ENCODE measurements around the gene DSEL.

DSEL gene

GRCh38 chr18:67549946-67550345 lies 33.4 kb upstream of the DSEL start:
- no peak for TF ChIP-seq EZH2 (IDR thresholded peaks at IDR 0.05; ENCODE audit: borderline replicate concordance, low read depth, low read length, severe bottlenecking)
- TF ChIP-seq CTCF (IDR thresholded peaks at IDR 0.05; ENCODE audit: borderline replicate concordance, extremely low read depth, low read length, poor library complexity, severe bottlenecking) = no peak
- no peak overlapping the region for H3K27ac ChIP-seq (ENCODE audit: low read length)
- no peak overlapping the region for H2AFZ ChIP-seq (ENCODE audit: low read depth, low read length)
- H3K4me2 ChIP-seq (ENCODE audit: insufficient read depth, low read length) = no peak overlapping the region
- H3K36me3 ChIP-seq (ENCODE audit: insufficient read depth, low read length) = no peaks in the 10 kb centered on the region
- H3K9me3 ChIP-seq (ENCODE audit: insufficient read depth, low read length, severe bottlenecking) = no peaks in the 10 kb centered on the region
- no peaks in the 10 kb centered on the region for H4K20me1 ChIP-seq (ENCODE audit: insufficient read depth, low read length)
- ATAC-seq (ENCODE audit: insufficient read depth, low read depth) (no peak), DNase-seq (no peak)
- no peaks in the 10 kb centered on the region for H3K4me1 ChIP-seq (ENCODE audit: insufficient read depth, low read length)
- H3K9ac ChIP-seq (ENCODE audit: low read depth, low read length) = no peak overlapping the region
- no peaks in the 10 kb centered on the region for H3K27me3 ChIP-seq (ENCODE audit: insufficient read depth, low read length, poor library complexity)
- no peak overlapping the region for H3K4me3 ChIP-seq (ENCODE audit: low read depth in 1 of 2, low read length in 2 of 2)
- H3K79me2 ChIP-seq (ENCODE audit: insufficient read depth, low read length) = no peaks in the 10 kb centered on the region

- H3K27me3 ChIP-seq (ENCODE audit: insufficient read depth, low read length, poor library complexity) = no peaks in the 10 kb centered on the region
- H3K9me3 ChIP-seq (ENCODE audit: insufficient read depth, low read length, severe bottlenecking) = no peaks in the 10 kb centered on the region
- H3K27ac ChIP-seq (ENCODE audit: low read length) = no peak overlapping the region
- H3K36me3 ChIP-seq (ENCODE audit: insufficient read depth, low read length) = no peaks in the 10 kb centered on the region
- ATAC-seq (ENCODE audit: insufficient read depth, low read depth) (no peak), DNase-seq (no peak)
- H3K4me2 ChIP-seq (ENCODE audit: insufficient read depth, low read length) = no peak overlapping the region
- H2AFZ ChIP-seq (ENCODE audit: low read depth, low read length) = no peak overlapping the region
- H3K79me2 ChIP-seq (ENCODE audit: insufficient read depth, low read length) = no peaks in the 10 kb centered on the region
- TF ChIP-seq CTCF (IDR thresholded peaks at IDR 0.05; ENCODE audit: borderline replicate concordance, extremely low read depth, low read length, poor library complexity, severe bottlenecking) (no peak), EZH2 (IDR thresholded peaks at IDR 0.05; ENCODE audit: borderline replicate concordance, low read depth, low read length, severe bottlenecking) (no peak)
- no peaks in the 10 kb centered on the region for H3K4me1 ChIP-seq (ENCODE audit: insufficient read depth, low read length)
- no peak overlapping the region for H3K4me3 ChIP-seq (ENCODE audit: low read depth in 1 of 2, low read length in 2 of 2)
- no peak overlapping the region for H3K9ac ChIP-seq (ENCODE audit: low read depth, low read length)
- no peaks in the 10 kb centered on the region for H4K20me1 ChIP-seq (ENCODE audit: insufficient read depth, low read length)
Observed at GRCh38 chr18:67545681-67546080, 29.2 kb upstream of the DSEL start.

DNA sequence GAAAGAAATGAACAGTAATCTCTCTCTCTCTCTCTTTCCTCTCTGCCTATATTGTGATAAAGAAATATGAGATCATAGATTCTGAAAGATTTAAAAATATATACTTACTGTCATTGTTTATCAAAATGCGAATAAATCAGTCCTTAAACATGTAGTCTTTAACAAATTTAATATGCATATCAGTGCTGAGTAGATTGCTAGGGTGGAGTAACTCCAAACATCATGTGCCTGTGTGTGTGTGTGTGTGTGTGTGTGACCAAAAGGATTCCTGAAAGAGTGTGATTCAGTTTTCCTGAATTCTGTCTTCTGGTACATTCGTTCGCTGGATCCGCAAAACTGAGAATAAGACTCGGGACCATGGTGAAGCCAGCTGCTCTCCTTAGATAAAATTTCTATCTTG lies 24.0 kb upstream of the DSEL start:
- Histone ChIP-seq H4K20me1 (ENCODE audit: insufficient read depth, low read length) (no peaks in the 10 kb centered on the region), H3K27me3 (ENCODE audit: insufficient read depth, low read length, poor library complexity) (no peaks in the 10 kb centered on the region), H2AFZ (ENCODE audit: low read depth, low read length) (no peak overlapping the region), H3K9me3 (ENCODE audit: insufficient read depth, low read length, severe bottlenecking) (no peaks in the 10 kb centered on the region), H3K27ac (ENCODE audit: low read length) (no peak overlapping the region), H3K79me2 (ENCODE audit: insufficient read depth, low read length) (no peaks in the 10 kb centered on the region), H3K4me2 (ENCODE audit: insufficient read depth, low read length) (no peak overlapping the region), H3K36me3 (ENCODE audit: insufficient read depth, low read length) (no peaks in the 10 kb centered on the region), H3K4me1 (ENCODE audit: insufficient read depth, low read length) (no peaks in the 10 kb centered on the region), H3K4me3 (ENCODE audit: low read depth in 1 of 2, low read length in 2 of 2) (no peak overlapping the region), H3K9ac (ENCODE audit: low read depth, low read length) (no peak overlapping the region)
- no peak for DNase-seq
- no peak for ATAC-seq (ENCODE audit: insufficient read depth, low read depth)
- TF ChIP-seq EZH2 (IDR thresholded peaks at IDR 0.05; ENCODE audit: borderline replicate concordance, low read depth, low read length, severe bottlenecking) (no peak), CTCF (IDR thresholded peaks at IDR 0.05; ENCODE audit: borderline replicate concordance, extremely low read depth, low read length, poor library complexity, severe bottlenecking) (no peak)

- Histone ChIP-seq H3K4me2 (ENCODE audit: insufficient read depth, low read length) (no peak overlapping the region), H3K27ac (ENCODE audit: low read length) (no peak overlapping the region), H3K9me3 (ENCODE audit: insufficient read depth, low read length, severe bottlenecking) (no peaks in the 10 kb centered on the region), H3K9ac (ENCODE audit: low read depth, low read length) (no peak overlapping the region), H3K36me3 (ENCODE audit: insufficient read depth, low read length) (no peaks in the 10 kb centered on the region), H3K4me1 (ENCODE audit: insufficient read depth, low read length) (no peaks in the 10 kb centered on the region), H3K4me3 (ENCODE audit: low read depth in 1 of 2, low read length in 2 of 2) (no peak overlapping the region), H3K27me3 (ENCODE audit: insufficient read depth, low read length, poor library complexity) (no peaks in the 10 kb centered on the region), H3K79me2 (ENCODE audit: insufficient read depth, low read length) (no peaks in the 10 kb centered on the region), H2AFZ (ENCODE audit: low read depth, low read length) (no peak overlapping the region), H4K20me1 (ENCODE audit: insufficient read depth, low read length) (no peaks in the 10 kb centered on the region)
- TF ChIP-seq CTCF (IDR thresholded peaks at IDR 0.05; ENCODE audit: borderline replicate concordance, extremely low read depth, low read length, poor library complexity, severe bottlenecking) (no peak), EZH2 (IDR thresholded peaks at IDR 0.05; ENCODE audit: borderline replicate concordance, low read depth, low read length, severe bottlenecking) (no peak)
- DNase-seq (no peak), ATAC-seq (ENCODE audit: insufficient read depth, low read depth) (no peak)
Observed at GRCh38 chr18:67531929-67532328, 15.4 kb upstream of the DSEL start.

Measured in DND-41 (cell line).